VCaP (cell line): ENCODE data around the gene HOXD10.

Source experiments
- H3K27ac ChIP-seq: fragments of 450-650 bp; 2 replicates; pipeline ENCODE4 v1.5.1; 2017
- TF ChIP-seq, protein P1 (sequence below): fragments of 450-650 bp; conservative IDR thresholded peaks from 2 replicates; pipeline ENCODE4 v1.5.1; 2017; ENCODE audit warnings: mild to moderate bottlenecking, moderate library complexity

HOXD10 gene

DNA sequence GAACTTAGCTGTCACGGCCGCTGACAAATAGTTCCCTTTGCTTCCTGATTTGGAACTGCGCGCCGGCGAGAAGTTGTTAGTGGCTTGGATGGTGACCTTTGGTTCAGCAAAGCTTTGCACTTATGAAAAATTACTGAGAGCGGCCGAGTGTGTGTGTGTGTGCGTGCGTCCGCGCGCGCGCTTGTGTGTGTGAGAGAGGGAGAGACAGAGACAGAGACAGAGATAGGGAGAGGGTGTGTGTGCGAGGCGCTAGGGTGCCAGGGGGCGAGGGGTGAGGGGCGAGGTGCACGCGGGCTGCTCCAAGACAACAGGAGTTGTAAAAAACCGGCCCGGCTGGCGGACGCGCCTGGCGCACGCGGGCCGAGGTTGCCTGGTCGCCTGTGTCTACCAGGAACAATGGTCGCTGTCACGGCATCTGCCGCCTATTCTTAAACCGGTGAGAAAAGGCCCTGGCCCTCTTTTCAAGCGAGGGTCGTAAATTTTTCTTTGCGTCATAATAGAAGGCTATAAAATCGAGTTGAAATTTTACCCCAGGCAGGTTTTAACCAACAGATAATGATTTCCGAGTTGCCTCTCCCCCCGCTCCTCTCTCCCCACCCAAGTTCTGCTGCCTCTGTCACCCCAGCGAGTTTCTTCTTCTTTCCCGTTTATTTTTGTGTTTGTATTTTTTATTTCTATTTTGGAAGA lies 41.1 kb downstream of the HOXD10 start:
- TF ChIP-seq, protein P1, sequence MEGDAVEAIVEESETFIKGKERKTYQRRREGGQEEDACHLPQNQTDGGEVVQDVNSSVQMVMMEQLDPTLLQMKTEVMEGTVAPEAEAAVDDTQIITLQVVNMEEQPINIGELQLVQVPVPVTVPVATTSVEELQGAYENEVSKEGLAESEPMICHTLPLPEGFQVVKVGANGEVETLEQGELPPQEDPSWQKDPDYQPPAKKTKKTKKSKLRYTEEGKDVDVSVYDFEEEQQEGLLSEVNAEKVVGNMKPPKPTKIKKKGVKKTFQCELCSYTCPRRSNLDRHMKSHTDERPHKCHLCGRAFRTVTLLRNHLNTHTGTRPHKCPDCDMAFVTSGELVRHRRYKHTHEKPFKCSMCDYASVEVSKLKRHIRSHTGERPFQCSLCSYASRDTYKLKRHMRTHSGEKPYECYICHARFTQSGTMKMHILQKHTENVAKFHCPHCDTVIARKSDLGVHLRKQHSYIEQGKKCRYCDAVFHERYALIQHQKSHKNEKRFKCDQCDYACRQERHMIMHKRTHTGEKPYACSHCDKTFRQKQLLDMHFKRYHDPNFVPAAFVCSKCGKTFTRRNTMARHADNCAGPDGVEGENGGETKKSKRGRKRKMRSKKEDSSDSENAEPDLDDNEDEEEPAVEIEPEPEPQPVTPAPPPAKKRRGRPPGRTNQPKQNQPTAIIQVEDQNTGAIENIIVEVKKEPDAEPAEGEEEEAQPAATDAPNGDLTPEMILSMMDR = no peak
- H3K27ac ChIP-seq = no peak overlapping the region

DNA sequence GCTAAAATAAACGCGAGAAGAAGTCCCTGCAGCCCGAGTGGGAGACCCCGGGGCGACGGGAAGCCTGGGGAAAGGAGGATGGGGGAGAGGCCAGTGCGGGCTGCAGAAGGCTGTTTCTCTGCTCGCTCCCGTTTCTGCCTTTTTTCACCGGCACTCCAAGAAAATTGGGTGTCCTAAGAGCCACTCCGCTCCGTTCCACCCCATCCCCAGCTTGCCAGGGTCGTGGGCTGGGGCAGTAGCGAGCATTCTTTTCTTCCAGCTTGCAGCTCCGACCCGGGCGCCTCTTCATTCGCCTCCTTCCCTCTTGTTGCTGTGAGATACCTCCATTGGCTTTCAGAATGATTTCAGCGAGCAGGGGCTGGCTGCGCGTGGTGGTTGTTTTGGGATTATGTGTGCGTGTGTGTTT lies 41.6 kb downstream of the HOXD10 start:
- H3K27ac ChIP-seq = no peak overlapping the region
- TF ChIP-seq, protein P1 = no peak

DNA sequence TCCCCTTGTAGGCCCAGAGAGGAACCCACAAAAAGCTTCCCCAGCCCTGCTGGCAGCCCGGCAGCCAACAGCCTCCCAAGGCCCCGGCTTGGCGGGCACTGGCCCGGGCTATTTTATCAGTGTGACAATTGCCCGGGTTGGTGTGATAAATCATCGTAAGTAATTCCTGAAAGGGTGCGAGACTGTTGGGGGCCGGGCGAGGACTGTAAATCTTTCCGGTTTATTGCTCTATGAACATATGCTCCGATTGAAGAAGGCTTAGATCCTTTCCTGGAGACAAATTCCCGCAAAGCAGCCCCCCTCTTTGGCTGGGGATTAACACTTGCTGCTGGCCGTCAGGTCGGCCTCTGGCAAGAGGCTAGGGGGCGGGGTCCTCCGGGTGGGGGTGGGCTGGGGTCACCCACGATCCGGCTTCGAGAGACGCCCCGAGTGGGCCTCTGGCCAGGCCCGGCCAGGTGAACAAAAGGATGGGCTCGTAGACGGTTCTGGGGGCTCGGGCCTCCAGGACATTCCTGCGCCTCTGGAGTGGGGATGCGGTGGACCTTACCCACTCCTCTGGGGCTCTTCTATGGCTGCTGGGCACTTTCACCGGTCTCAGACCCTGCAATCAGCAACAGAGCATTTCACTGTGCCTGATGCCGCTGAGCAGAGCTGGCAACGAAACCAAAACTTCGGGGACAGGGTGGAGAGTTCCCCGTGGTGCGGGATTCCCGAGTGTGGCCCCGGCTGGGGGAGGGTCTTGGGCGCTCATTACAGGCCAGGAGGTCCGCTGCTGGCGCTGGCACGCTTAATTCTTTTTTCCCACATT lies 42.5 kb downstream of the HOXD10 start:
- TF ChIP-seq, protein P1 = no peak
- H3K27ac ChIP-seq = no peak overlapping the region

DNA sequence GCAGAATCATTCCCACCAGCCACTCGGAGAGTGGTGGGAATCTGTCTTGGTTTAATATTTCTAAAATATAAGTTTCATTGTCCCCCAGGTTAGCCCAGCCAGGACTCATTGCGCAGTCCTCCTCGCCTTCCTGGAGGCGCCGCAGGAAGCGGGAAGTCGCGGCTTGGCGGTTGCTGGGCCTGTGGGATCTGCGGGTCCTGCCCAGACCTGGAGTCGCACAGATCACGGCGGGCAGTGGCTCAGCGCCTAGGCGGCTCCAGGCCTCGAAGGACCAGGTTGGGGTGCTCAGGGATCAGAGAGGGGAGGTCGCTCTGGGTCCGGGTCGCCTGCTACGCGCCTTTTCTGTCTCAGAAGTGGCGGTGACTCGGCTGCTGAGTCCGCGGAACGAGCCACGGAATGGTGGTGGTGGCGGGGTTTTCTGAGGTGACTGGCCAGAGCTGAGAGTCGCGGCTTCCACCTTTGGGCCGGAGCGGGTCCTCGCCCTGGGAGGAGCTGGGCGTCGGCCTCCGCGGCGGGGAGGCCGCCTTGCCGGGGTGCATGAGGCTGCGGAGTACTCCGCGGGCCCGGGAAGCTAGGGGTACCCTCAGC lies 43.2 kb downstream of the HOXD10 start:
- no peak overlapping the region for H3K27ac ChIP-seq
- TF ChIP-seq, protein P1 = no peak

DNA sequence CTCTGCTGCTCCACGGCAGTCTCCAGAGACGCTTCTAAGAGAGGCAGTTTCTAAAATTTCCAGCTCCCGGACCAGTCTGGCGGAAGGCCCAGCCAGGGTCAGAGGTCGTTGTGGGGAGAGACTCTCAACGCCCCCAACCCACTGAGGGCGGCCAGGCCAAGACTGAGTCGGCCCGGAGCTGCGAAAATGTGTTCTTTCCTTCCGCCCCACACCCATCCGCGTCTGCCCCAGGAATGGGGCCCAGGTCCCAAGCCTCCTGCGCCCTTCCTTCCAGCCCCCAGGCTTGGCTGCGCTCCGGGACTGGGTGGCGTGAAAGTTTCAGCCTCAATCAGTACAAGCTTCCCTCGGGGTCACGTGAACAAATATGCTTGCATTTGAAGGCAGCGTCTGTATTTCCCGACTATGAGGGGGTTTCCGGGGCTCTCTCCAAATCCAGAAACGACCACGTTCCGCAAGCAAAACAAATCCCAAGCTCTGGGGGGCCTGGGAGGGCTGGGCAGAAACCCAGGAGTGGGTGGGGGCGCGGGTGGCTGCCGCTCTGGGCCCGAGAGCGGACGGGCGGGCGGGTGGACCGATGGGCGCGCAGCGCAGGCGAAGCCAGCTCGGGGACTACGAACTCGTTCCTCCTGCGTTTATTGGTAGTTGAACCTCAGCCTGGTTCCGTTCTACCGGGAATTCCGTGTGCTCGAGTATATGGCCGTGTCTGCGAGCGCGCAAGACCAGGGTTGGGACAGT lies 43.8 kb downstream of the HOXD10 start:
- TF ChIP-seq, protein P1 = no peak
- H3K27ac ChIP-seq = no peak overlapping the region

DNA sequence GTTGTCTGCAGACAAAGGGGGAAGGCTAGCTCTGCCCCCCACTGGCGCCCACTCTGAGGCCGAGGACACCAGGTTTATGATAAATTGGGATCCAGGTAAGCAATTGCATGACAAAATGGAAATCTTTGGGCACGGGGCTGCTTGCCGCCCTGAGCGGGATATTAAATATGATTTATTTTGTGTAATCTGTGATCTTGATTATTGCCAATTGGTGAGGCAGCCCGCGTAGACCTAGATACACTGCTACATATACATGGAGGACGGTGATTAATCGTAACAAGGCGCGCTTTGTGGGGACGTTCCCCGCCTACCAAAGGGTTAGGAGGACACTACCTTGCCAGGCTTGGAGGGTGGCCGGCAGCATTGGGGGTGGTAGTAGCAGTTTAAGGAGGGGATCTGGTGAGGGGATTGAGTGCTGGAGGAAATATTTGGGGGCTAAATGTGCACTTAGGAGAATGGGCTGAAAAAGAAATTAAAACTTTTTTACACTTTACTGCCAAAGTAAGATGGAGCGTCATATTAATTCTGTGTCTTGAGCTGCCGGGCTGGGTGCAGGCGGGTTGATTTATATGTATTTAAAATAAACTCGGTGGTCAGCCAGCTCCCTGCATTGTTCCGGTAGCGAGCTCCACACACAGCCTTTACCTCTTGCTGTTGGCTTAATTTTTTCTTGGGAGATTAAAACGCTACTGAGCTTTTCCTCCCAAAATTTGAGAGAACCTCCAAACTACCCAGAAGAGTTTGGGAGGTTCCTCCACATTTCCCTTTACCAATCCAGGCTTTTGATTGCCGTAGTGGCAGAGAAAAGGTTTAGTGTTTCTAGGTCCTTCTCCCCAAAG lies 44.6 kb downstream of the HOXD10 start:
- TF ChIP-seq, protein P1 = no peak

More for the DNA sequence above, 44.6 kb downstream of the HOXD10 start:
- no peak overlapping the region for H3K27ac ChIP-seq
